ENCODE measurements around the gene ST7L.

ST7L gene

GRCh38 chr1:112530832-112531231 lies 88.1 kb downstream of the ST7L start:
- Histone ChIP-seq H3K4me3 (ENCODE audit: low read length) (no peak overlapping the region), H3K9me3 (ENCODE audit: insufficient read depth, low read depth, low read length) (no peaks in the 10 kb centered on the region), H3K36me3 (ENCODE audit: insufficient read depth, low read length) (no peaks in the 10 kb centered on the region), H3K27ac (ENCODE audit: low read depth, low read length) (no peak overlapping the region), H3K9ac (ENCODE audit: low read depth, low read length) (no peak overlapping the region), H3K27me3 (ENCODE audit: insufficient read depth, low read length) (no peaks in the 10 kb centered on the region), H3K4me1 (ENCODE audit: insufficient read depth, low read length) (peaks cover 16% of the 10 kb centered on the region; the same call in 1 of the 2 replicates)

GRCh38 chr1:112529301-112529700 lies 89.6 kb downstream of the ST7L start:
- Histone ChIP-seq H3K4me3 (ENCODE audit: low read length) (no peak overlapping the region), H3K36me3 (ENCODE audit: insufficient read depth, low read length) (no peaks in the 10 kb centered on the region), H3K9me3 (ENCODE audit: insufficient read depth, low read depth, low read length) (no peaks in the 10 kb centered on the region), H3K27me3 (ENCODE audit: insufficient read depth, low read length) (no peaks in the 10 kb centered on the region), H3K9ac (ENCODE audit: low read depth, low read length) (no peak overlapping the region), H3K27ac (ENCODE audit: low read depth, low read length) (no peak overlapping the region), H3K4me1 (ENCODE audit: insufficient read depth, low read length) (peaks cover 27% of the 10 kb centered on the region)

GRCh38 chr1:112528076-112528475 lies 90.9 kb downstream of the ST7L start:
- Histone ChIP-seq H3K27ac (ENCODE audit: low read depth, low read length) (no peak overlapping the region), H3K27me3 (ENCODE audit: insufficient read depth, low read length) (no peaks in the 10 kb centered on the region), H3K4me1 (ENCODE audit: insufficient read depth, low read length) (peaks cover 40% of the 10 kb centered on the region), H3K36me3 (ENCODE audit: insufficient read depth, low read length) (no peaks in the 10 kb centered on the region), H3K9ac (ENCODE audit: low read depth, low read length) (no peak overlapping the region), H3K9me3 (ENCODE audit: insufficient read depth, low read depth, low read length) (no peaks in the 10 kb centered on the region), H3K4me3 (ENCODE audit: low read length) (no peak overlapping the region)

GRCh38 chr1:112527266-112528010 lies 91.5 kb downstream of the ST7L start:
- Histone ChIP-seq H3K9ac (ENCODE audit: low read depth, low read length) (no peak overlapping the region), H3K4me3 (ENCODE audit: low read length) (no peak overlapping the region), H3K27ac (ENCODE audit: low read depth, low read length) (no peak overlapping the region; the same call in 1 of the 2 replicates), H3K4me1 (ENCODE audit: insufficient read depth, low read length) (peaks cover 45% of the 10 kb centered on the region), H3K36me3 (ENCODE audit: insufficient read depth, low read length) (no peaks in the 10 kb centered on the region), H3K27me3 (ENCODE audit: insufficient read depth, low read length) (no peaks in the 10 kb centered on the region), H3K9me3 (ENCODE audit: insufficient read depth, low read depth, low read length) (no peaks in the 10 kb centered on the region)
- 69% methylated on average over 3 of the region's 4 CpGs for WGBS

- Histone ChIP-seq H3K4me1 (ENCODE audit: insufficient read depth, low read length) (peaks cover 49% of the 10 kb centered on the region), H3K9ac (ENCODE audit: low read depth, low read length) (no peak overlapping the region)
- WGBS: 89% methylated on average over 1 of the region's 1 CpG
These were observed 94.0 kb downstream of the ST7L start for GRCh38 chr1:112524986-112525385.

GRCh38 chr1:112524251-112524650 lies 94.7 kb downstream of the ST7L start:
- H3K27me3 ChIP-seq (ENCODE audit: insufficient read depth, low read length): no peaks in the 10 kb centered on the region
- peak overlapping the region; percentile 11; the same call in 1 of the 2 replicates for H3K27ac ChIP-seq (ENCODE audit: low read depth, low read length)
- H3K4me3 ChIP-seq (ENCODE audit: low read length): no peak overlapping the region
- peaks cover 49% of the 10 kb centered on the region for H3K4me1 ChIP-seq (ENCODE audit: insufficient read depth, low read length)
- 27% methylated on average over 8 of the region's 8 CpGs for WGBS
- H3K36me3 ChIP-seq (ENCODE audit: insufficient read depth, low read length): no peaks in the 10 kb centered on the region
- peak overlapping the region; percentile 1; the same call in 1 of the 2 replicates for H3K9ac ChIP-seq (ENCODE audit: low read depth, low read length)
- H3K9me3 ChIP-seq (ENCODE audit: insufficient read depth, low read depth, low read length): no peaks in the 10 kb centered on the region

More at GRCh38 chr1:112524986-112525385, 94.0 kb downstream of the ST7L start:
- Histone ChIP-seq H3K27me3 (ENCODE audit: insufficient read depth, low read length) (no peaks in the 10 kb centered on the region), H3K9me3 (ENCODE audit: insufficient read depth, low read depth, low read length) (no peaks in the 10 kb centered on the region), H3K27ac (ENCODE audit: low read depth, low read length) (no peak overlapping the region), H3K4me3 (ENCODE audit: low read length) (no peak overlapping the region), H3K36me3 (ENCODE audit: insufficient read depth, low read length) (no peaks in the 10 kb centered on the region)

- H3K9me3 ChIP-seq (ENCODE audit: insufficient read depth, low read depth, low read length): no peaks in the 10 kb centered on the region
- no peaks in the 10 kb centered on the region for H3K36me3 ChIP-seq (ENCODE audit: insufficient read depth, low read length)
- WGBS: 58% methylated on average over 1 of the region's 1 CpG
- H3K4me1 ChIP-seq (ENCODE audit: insufficient read depth, low read length): peaks cover 42% of the 10 kb centered on the region
- H3K27me3 ChIP-seq (ENCODE audit: insufficient read depth, low read length): no peaks in the 10 kb centered on the region
- no peak overlapping the region; the same call in 1 of the 2 replicates for H3K27ac ChIP-seq (ENCODE audit: low read depth, low read length)
- H3K9ac ChIP-seq (ENCODE audit: low read depth, low read length): no peak overlapping the region
- H3K4me3 ChIP-seq (ENCODE audit: low read length): no peak overlapping the region
These were observed 96.3 kb downstream of the ST7L start for GRCh38 chr1:112522621-112523020.

GRCh38 chr1:112520166-112520565 lies 98.8 kb downstream of the ST7L start:
- no peaks in the 10 kb centered on the region for H3K9me3 ChIP-seq (ENCODE audit: insufficient read depth, low read depth, low read length)
- H3K36me3 ChIP-seq (ENCODE audit: insufficient read depth, low read length): no peaks in the 10 kb centered on the region
- H3K9ac ChIP-seq (ENCODE audit: low read depth, low read length): no peak overlapping the region
- H3K4me3 ChIP-seq (ENCODE audit: low read length): no peak overlapping the region
- H3K4me1 ChIP-seq (ENCODE audit: insufficient read depth, low read length): peaks cover 42% of the 10 kb centered on the region
- no peaks in the 10 kb centered on the region for H3K27me3 ChIP-seq (ENCODE audit: insufficient read depth, low read length)
- WGBS: 90% methylated on average over 9 of the region's 9 CpGs
- H3K27ac ChIP-seq (ENCODE audit: low read depth, low read length): no peak overlapping the region

- H3K27ac ChIP-seq (ENCODE audit: low read depth, low read length): no peak overlapping the region
- no peaks in the 10 kb centered on the region for H3K36me3 ChIP-seq (ENCODE audit: insufficient read depth, low read length)
- H3K4me3 ChIP-seq (ENCODE audit: low read length): no peak overlapping the region
- no peaks in the 10 kb centered on the region for H3K9me3 ChIP-seq (ENCODE audit: insufficient read depth, low read depth, low read length)
- no peak overlapping the region for H3K9ac ChIP-seq (ENCODE audit: low read depth, low read length)
- H3K27me3 ChIP-seq (ENCODE audit: insufficient read depth, low read length): peaks cover 1% of the 10 kb centered on the region
- peaks cover 22% of the 10 kb centered on the region; the same call in 1 of the 2 replicates for H3K4me1 ChIP-seq (ENCODE audit: insufficient read depth, low read length)
- WGBS: 96% methylated on average over 2 of the region's 2 CpGs
These were observed 100.8 kb downstream of the ST7L start for GRCh38 chr1:112518186-112518585.

- Histone ChIP-seq H3K36me3 (ENCODE audit: insufficient read depth, low read length) (no peaks in the 10 kb centered on the region), H3K9me3 (ENCODE audit: insufficient read depth, low read depth, low read length) (no peaks in the 10 kb centered on the region), H3K4me1 (ENCODE audit: insufficient read depth, low read length) (peaks cover 21% of the 10 kb centered on the region; the same call in 1 of the 2 replicates), H3K9ac (ENCODE audit: low read depth, low read length) (no peak overlapping the region), H3K27ac (ENCODE audit: low read depth, low read length) (no peak overlapping the region), H3K27me3 (ENCODE audit: insufficient read depth, low read length) (peaks cover 6% of the 10 kb centered on the region), H3K4me3 (ENCODE audit: low read length) (no peak overlapping the region)
- 92% methylated on average over 2 of the region's 2 CpGs for WGBS
These were observed 101.3 kb downstream of the ST7L start for GRCh38 chr1:112517646-112518045.

- WGBS: 97% methylated on average over 9 of the region's 9 CpGs
- Histone ChIP-seq H3K4me3 (ENCODE audit: low read length) (no peak overlapping the region), H3K9me3 (ENCODE audit: insufficient read depth, low read depth, low read length) (no peaks in the 10 kb centered on the region), H3K27ac (ENCODE audit: low read depth, low read length) (no peak overlapping the region), H3K4me1 (ENCODE audit: insufficient read depth, low read length) (peaks cover 18% of the 10 kb centered on the region; the same call in 1 of the 2 replicates), H3K36me3 (ENCODE audit: insufficient read depth, low read length) (no peaks in the 10 kb centered on the region), H3K9ac (ENCODE audit: low read depth, low read length) (no peak overlapping the region), H3K27me3 (ENCODE audit: insufficient read depth, low read length) (peaks cover 11% of the 10 kb centered on the region)
These were observed 101.7 kb downstream of the ST7L start for GRCh38 chr1:112517231-112517630.

Data from HUES64 (cell line).